CD4-positive, alpha-beta T cell treated with Interferon gamma for 1 hour (primary cell): ENCODE results near the gene BIRC6.
A peak's percentile ranks its signal among the peaks of the same experiment; 100 is the strongest.
"Not testable (repeated sequence)": the region's sequence is repeated elsewhere in the genome, so short reads cannot be mapped to it uniquely, and the experiment has no call there.

Experiments used
- DNase-seq: peaks from one replicate; pipeline ENCODE4 v3.0.0-alpha.2; 2020

BIRC6 gene

DNA sequence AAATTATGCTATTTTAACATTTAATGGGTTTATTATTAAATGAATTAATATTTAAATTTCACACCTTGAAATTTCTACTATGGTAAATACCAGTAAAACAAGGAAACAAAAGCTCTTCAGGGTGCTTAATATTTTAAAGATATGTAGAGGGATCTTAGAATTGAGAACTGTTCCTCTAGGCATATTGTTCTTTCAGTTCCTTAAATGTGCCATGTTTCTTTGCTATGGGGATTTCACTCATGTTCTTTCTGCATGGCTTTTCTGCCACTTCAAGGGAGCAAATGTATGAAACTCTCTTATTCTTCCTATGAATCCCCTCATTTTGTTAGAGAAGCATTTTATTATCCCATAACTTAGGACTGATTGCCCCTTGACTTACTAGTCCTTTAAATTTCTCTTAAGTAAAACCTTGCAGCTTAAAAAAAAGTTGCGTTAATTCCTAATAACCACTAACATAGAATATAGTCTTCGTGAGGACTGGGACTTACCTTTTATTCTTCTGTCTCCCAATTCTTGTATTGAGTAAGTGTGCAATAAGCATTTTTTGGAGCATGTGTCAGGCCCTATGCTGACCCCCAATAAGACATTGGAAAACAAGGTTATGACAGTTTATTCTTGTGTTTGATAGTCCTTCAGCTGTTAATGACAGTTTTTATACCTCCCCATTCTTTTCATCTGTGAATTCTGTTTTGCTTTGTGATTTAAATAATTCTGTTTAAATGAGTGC, 95.7 kb downstream of the BIRC6 start:
- no peak for DNase-seq

GRCh38 chr2:32453242-32454062, 96.6 kb downstream of the BIRC6 start:
- DNase-seq: no peak

- DNase-seq: no peak
Observed at GRCh38 chr2:32455816-32456215, 99.0 kb downstream of the BIRC6 start.

- DNase-seq: no peak
Observed at GRCh38 chr2:32456808-32457207, 100.0 kb downstream of the BIRC6 start.

DNA sequence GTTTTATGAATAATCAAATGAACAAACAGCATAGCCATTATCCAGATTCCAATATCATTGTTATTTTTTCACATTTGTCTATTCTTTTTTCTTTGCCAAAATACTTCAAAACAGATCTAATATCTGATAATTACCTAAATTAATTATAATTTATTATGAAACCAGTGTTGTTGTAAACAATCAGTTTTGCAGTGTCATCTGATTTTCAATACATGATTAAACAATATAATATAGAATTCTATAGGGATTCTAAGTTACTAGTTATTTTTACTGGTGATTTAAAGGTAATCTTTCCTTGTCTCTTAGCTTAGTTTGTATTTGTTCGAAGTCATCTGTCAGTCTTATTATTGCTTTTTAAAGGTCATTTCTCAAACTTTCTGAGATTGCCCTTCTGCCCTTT, 101.0 kb downstream of the BIRC6 start:
- no peak for DNase-seq

DNA sequence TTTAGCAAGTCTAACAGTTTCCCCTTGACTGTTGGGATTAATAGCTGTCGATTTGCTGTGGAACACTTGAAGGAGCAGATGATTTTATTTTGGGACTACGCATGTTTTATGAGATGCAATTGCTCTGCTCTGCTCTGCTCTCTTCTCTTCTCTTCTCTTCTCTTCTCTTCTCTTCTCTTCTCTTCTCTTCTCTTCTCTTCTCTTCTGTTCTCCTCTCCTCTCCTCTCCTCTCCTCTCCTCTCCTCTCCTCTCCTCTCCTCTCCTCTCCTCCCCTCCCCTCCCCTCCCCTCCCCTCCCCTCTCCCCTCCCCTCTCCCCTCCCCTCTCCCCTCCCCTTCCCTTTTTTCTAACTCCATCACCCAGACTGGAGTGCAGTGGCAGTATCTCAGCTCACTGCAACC, 104.0 kb downstream of the BIRC6 start:
- DNase-seq: not testable (repeated sequence)

- no peak for DNase-seq
Observed at GRCh38 chr2:32463110-32463509, 106.3 kb downstream of the BIRC6 start.

GRCh38 chr2:32464431-32464830, 107.6 kb downstream of the BIRC6 start:
- no peak for DNase-seq

DNA sequence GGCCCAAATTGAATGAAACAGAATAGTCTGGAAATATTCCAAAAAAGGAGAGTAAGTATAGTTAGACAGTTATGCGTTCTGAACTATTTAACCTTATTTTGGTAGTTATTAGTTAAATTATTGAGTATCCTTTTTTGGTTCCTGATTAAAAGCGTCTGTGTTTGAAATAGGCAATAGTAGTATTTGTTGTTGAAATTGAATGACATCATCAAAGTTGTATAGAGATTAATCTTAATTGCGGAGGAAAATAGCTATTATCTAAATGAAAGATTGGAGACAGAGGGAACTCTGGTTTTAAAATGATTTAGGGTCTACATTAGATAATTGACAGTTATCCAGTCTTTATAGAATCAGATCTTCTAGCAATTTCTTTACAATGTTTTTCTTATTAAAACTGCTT, 115.8 kb downstream of the BIRC6 start:
- DNase-seq: no peak

GRCh38 chr2:32474381-32474780, 117.6 kb downstream of the BIRC6 start:
- no peak for DNase-seq

- DNase-seq: no peak
Observed at GRCh38 chr2:32478889-32479620, 122.2 kb downstream of the BIRC6 start.

DNA sequence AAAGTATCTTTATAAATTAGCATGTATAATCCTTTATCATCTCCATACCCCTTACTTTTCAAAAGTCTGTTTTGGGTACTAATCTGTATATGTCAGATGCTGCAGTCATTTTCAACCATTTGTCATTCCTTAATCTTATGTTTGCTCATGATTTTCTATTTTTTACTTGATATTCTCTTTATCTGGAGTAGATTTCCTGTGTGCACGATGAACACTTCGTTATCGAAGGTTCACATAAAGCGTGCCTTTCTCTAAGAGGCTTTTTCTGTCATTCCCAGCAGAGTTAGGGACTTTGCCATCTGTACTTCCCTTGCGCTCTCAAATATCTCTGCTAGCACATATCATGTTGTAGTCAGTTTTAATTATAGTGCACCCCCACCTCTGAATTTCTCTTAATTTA, 123.2 kb downstream of the BIRC6 start:
- DNase-seq: no peak

DNA sequence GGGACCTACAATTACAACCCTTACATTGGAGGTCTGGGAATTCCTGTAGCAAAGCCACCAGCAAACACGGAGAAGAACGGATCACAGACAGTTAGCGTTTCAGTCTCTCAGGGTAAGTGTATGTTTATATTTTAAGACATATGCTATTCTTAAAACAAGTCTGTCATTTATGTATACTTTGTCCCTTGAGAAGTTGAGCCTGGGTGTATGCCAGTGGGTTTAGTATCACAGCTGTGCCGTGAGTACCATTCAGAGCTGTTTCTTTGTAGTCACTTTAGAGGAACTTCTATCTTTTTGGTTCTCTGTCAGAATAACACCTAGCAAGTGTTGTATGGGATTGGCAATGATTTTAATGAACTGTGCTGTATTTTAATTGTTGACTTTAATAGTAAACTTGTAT, 125.6 kb downstream of the BIRC6 start:
- no peak for DNase-seq

DNA sequence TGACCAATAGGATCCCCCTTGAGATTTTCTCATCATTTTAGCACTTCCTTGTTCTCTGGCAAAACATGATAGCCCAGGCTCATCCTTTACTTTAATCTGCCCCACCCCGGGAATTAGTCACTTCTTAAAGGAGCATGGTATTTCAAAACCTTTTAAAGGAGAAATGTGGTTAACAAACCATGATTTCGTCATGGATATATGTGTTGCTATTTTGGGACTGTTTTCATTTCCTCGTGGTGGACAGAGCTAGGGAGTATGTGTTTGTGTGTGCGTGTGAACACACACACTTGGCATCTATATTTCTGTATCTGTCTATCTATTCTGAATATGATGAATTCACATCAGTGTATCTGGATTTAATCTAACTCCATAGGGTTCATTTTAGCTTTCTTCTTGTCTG, 128.1 kb downstream of the BIRC6 start:
- DNase-seq: peak; percentile 41

GRCh38 chr2:32485399-32485798, 128.6 kb downstream of the BIRC6 start:
- DNase-seq: no peak

GRCh38 chr2:32489061-32489460, 132.2 kb downstream of the BIRC6 start:
- no peak for DNase-seq

DNA sequence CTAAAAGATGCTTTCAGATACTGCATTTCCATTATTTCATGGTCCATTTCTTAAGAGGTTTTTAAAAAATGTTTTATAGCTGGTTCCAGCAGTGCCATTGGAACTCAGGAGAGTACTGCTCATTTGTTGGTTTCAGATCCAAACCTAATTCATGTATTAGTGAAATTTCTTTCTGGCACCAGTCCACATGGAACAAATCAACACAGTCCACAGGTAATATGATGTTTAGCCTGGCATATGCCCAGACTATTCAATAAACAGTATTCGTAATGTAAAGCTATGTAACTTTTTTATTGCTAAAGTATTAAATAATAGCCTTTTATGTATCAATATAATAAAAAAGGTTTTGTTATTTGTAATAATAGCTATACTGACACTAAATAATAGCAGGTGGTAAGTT, 134.5 kb downstream of the BIRC6 start:
- no peak for DNase-seq

DNA sequence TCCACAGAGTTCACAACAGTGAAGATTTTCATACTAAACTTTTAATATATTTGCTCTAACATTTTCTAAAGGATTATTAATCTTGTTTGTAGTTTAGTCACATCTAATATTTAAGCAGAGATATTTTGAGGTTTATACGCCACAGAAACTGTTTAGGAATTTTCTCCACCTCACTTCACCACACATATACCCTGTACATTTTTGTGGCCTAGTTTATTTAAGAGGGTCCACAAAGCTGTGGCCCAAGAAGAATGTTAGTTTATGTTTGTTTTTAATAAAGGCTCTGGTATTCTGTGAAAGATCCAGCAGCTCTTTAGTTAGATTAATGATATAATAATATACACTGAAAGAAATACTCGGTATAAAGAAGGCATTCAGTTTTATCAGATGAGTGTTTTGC, 138.3 kb downstream of the BIRC6 start:
- DNase-seq: no peak

GRCh38 chr2:32496662-32497061, 139.8 kb downstream of the BIRC6 start:
- peak; percentile 8 for DNase-seq

- DNase-seq: no peak
Observed at GRCh38 chr2:32498306-32498705, 141.5 kb downstream of the BIRC6 start.

- no peak for DNase-seq
Observed at GRCh38 chr2:32502941-32503340, 146.1 kb downstream of the BIRC6 start.

DNA sequence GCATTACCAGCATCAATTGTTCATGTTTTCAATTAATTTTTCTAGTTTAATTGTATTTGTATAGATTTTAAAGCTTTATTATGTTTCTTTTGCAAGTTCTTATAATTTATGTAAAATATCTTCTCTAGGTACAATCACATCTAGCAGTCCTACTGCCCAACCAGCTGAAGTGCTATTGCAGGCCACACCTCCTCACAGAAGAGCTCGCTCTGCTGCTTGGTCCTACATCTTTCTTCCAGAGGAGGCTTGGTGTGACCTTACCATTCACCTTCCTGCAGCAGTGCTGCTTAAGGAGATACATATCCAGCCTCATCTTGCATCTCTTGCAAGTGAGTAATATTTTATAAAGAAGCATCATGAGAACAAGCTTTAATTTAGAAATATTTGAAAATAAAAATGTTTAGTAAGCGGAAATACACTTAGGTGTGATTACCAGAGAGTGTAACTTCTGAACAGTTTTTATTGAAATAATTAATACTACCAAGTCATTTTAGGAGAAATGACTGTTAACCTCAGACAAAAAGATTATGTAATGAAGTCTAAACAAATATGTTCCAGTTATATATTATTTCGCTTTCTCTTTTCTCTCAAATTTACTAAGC, 148.2 kb downstream of the BIRC6 start:
- DNase-seq: no peak

GRCh38 chr2:32506446-32506845, 149.6 kb downstream of the BIRC6 start:
- no peak for DNase-seq
